Left renal cortex interstitium (tissue), 4 donors: ENCODE data around the gene MEX3D. TPM values are rescaled to one million over a fixed set of nuclear protein-coding genes. Genes with fewer than 3 reads are reported as not detected.

Experiments used
- DNase-seq, 4 donors: peaks; one replicate each; pipeline ENCODE4 v3.0.0-alpha.2; 2013; ENCODE audit warnings: low read depth in 4 of 4, low spot score in 2 of 4, missing footprints in 1 of 4
- polyA plus RNA-seq, 4 donors: library from polyadenylated mRNA; unstranded; fragments of 120-200 nt; gene quantifications; one replicate each; pipeline ENCODE4 v1.2.1, GENCODE V29; 2013; ENCODE audit not compliant: insufficient read length in 4 of 4

The MEX3D gene
- polyA plus RNA-seq, 4 donors: 17.8 to 45.1 (median 32.6) TPM

DNA sequence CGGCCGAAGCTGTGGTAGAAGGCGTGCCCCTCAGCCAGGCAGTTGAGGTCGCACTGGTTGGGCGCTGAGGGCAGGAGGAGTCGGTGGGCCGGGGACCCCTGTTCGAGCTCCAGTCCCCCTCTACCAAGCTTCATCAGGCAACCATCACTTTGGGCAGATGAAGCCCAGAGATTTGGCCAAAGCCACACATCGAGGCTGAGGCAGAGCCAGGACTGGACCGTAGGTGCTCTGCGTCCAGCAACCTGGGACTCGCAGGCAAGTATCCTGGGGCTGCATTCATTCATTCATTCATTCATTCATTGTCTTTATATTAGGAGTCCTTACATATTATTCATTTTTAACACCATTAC lies 59.6 kb downstream of the MEX3D start:
- DNase-seq: no peak

- peak; percentile 85 to 90 (median 89) for DNase-seq
Observed at GRCh38 chr19:1507763-1508506, 60.2 kb downstream of the MEX3D start.

GRCh38 chr19:1507192-1507660 lies 60.9 kb downstream of the MEX3D start:
- no peak for DNase-seq

DNA sequence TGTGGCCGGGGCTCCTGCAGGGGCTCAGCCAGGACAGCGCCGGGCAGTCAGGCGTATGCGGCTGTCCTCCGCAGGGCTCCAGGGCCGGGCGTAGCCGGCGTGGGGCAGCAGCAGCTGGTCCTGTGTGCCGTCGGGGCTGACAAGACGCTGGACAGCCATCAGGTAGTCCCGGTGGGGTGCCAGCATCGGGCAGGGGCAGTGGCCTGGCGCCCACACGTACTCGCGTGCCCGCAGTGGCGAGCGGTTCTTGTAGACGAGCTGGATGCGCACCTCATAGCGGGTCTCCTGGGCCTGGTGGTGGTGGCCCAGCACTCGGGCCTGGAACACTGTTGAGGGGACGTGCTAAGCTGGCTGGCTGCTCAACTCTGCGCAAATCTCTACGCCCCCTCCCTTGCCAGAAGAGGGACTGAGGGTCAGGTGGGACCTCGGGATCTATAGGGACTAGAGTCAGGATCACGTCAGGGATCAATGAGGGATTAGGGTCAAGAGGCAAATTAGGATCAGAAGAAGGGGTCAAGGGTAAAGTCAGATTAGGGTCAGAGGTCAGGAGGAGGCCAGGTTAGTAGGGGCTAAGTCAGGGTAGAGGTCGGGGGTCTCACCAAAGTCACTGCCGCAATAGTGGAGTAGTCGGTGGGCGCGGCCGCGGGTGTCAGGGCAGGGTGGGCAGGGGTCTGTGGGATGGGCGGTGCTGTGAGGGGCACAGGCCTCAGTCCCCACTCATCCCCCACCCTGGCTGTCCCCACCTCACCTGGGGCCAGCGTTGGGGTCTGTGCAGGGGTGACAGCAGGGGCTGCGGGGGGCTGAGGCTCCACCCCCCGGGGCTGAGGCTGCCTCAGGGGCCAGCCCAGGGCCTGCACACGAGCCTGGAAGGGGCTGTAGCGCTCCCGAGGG lies 61.9 kb downstream of the MEX3D start:
- DNase-seq: no peak

DNA sequence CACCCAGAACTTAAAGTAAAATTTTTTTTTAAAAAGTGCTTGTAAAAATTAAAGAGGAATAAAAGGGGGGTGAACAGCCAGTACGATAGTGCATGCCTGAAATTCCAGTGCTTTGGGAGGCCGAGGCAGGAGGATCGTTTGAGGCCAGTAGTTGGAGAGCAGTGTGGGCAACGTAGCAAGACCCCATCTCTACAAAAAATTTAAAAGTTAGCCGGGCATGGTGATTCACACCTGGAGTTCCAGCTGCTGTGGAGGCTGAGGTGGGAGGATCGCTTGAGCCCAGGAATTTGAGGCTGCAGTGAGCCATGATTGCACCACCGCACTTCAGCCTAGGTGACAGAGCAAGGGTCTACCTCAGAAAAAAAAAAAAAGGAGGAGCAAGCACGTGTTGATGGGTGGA lies 63.1 kb downstream of the MEX3D start:
- no peak for DNase-seq

Other genes with a start within 250 kb of the MEX3D start
- gene NDUFS7, start 184.4 kb downstream of the MEX3D start, polyA plus RNA-seq: 10 to 100 TPM; 43.6 to 99.1 (median 85.1) TPM
- gene GAMT, start 166.8 kb downstream of the MEX3D start, polyA plus RNA-seq: 10 to 100 TPM; 24.4 to 44.5 (median 40.2) TPM
- gene DAZAP1, start 160.7 kb downstream of the MEX3D start, polyA plus RNA-seq: 100 to 1,000 TPM in 2 of 4 donors, 10 to 100 TPM in 2; 67.1 to 110 (median 95.0) TPM
- 1,000 to 10,000 TPM in 1 of 4 donors, 100 to 1,000 TPM in 3; 623 to 1,048 (median 767) TPM for gene RPS15, start 129.9 kb downstream of the MEX3D start, polyA plus RNA-seq
- 1 to 10 TPM; 1.1 to 2.0 (median 1.8) TPM for gene APC2, start 118.2 kb downstream of the MEX3D start, polyA plus RNA-seq
- gene C19orf25, start 89.1 kb downstream of the MEX3D start, polyA plus RNA-seq: 10 to 100 TPM; 17.1 to 38.3 (median 33.1) TPM
- gene PCSK4, start 78.0 kb downstream of the MEX3D start, polyA plus RNA-seq: 10 to 100 TPM in 1 of 4 donors, 1 to 10 TPM in 3; 3.5 to 11.6 (median 7.4) TPM
- 10 to 100 TPM; 12.5 to 24.8 (median 18.2) TPM for gene REEP6, start 77.1 kb downstream of the MEX3D start, polyA plus RNA-seq
- 1 to 10 TPM in 1 of 4 donors, under 1 TPM in 3; 0.23 to 1.2 (median 0.92) TPM for gene ADAMTSL5, start 55.3 kb downstream of the MEX3D start, polyA plus RNA-seq
- under 1 TPM; 0.06 to 0.46 (median 0.43) TPM for gene PLK5, start 44.2 kb downstream of the MEX3D start, polyA plus RNA-seq
- gene MBD3, start 24.5 kb upstream of the MEX3D start, polyA plus RNA-seq: 10 to 100 TPM; 43.4 to 85.4 (median 75.7) TPM
- 100 to 1,000 TPM in 3 of 4 donors, 10 to 100 TPM in 1; 98.3 to 185 (median 125) TPM for gene UQCR11, start 37.1 kb upstream of the MEX3D start, polyA plus RNA-seq
- gene TCF3, start 84.3 kb upstream of the MEX3D start, polyA plus RNA-seq: 100 to 1,000 TPM in 3 of 4 donors, 10 to 100 TPM in 1; 90.2 to 139 (median 124) TPM
- under 1 TPM in 2 of 4 donors, not detected in 2; 0.05 to 0.08 TPM for gene ONECUT3, start 185.2 kb upstream of the MEX3D start, polyA plus RNA-seq
- gene ATP8B3, start 244.0 kb upstream of the MEX3D start, polyA plus RNA-seq: 1 to 10 TPM in 1 of 4 donors, under 1 TPM in 3; 0.52 to 1.0 (median 0.76) TPM